Retinal pigment epithelial cell (primary cell): ENCODE data around the gene KLLN.
"Not testable (repeated sequence)": the region's sequence is repeated elsewhere in the genome, so short reads cannot be mapped to it uniquely, and the experiment has no call there.

Experiments
- DNase-seq: peaks from one replicate; pipeline ENCODE4 v3.0.0-alpha.2; 2010; ENCODE audit warnings: low read depth
- H3K4me3 ChIP-seq: 2 replicates; pipeline ENCODE4 v1.5.1; 2011; ENCODE audit warnings: mild to moderate bottlenecking, low read length, control low read depth, moderate library complexity
- CTCF ChIP-seq: conservative IDR thresholded peaks from 2 replicates; pipeline ENCODE4 v1.5.1; 2011; ENCODE audit warnings: low read depth, low read length, control low read depth, inconsistent platforms

Gene KLLN

GRCh38 chr10:87850742-87851205 is 12.6 kb downstream of the KLLN start:
- peak; percentile 78 for TF ChIP-seq CTCF
- no peak overlapping the region for H3K4me3 ChIP-seq
- DNase-seq: peak; percentile 39

- DNase-seq: no peak
- no peak for TF ChIP-seq CTCF
- no peak overlapping the region for H3K4me3 ChIP-seq
Observed at GRCh38 chr10:87849001-87849400, 14.3 kb downstream of the KLLN start.

GRCh38 chr10:87847550-87847949 is 15.8 kb downstream of the KLLN start:
- no peak for DNase-seq
- H3K4me3 ChIP-seq: no peak overlapping the region
- TF ChIP-seq CTCF: no peak

DNA sequence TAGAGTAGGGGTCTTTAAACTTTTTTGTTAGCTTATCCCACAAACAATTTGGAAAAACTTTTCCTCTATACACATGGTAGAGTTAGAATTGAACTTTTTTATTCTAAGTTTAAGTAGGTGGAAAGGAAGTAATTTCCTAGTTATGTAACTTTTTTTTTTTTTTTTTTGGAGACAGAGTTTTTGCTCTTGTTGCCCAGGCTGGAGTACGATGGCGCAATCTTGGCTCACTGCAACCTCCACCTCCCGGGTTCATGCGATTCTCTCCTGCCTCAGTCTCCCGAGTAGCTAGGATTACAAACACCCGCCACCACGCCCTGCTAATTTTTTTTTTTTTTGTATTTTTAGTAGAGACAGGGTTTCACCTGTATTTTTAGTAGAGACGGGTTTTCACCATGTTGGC is 16.6 kb downstream of the KLLN start:
- H3K4me3 ChIP-seq, DNase-seq: not testable (repeated sequence)

GRCh38 chr10:87846023-87846422 is 17.3 kb downstream of the KLLN start:
- DNase-seq: peak; percentile 92
- no peak overlapping the region for H3K4me3 ChIP-seq
- no peak for TF ChIP-seq CTCF

DNA sequence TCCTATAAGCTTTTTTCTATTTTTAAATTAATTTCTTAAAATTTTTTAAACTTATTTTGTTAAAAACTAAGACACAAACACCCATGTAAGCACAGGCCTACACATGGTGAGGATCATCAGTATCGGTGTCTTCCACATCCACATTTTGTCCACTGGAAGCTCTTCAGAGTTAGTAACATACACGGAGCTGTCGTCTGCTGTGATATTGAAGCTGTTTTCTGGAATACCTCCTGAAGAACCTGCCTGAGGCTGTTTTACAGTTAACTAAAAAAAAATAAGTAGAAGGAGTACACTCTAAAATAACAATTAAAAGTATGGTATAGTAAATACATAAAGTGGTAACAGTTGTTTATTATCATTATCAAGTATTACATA is 17.7 kb downstream of the KLLN start:
- no peak for DNase-seq
- H3K4me3 ChIP-seq: no peak overlapping the region
- TF ChIP-seq CTCF: no peak

DNA sequence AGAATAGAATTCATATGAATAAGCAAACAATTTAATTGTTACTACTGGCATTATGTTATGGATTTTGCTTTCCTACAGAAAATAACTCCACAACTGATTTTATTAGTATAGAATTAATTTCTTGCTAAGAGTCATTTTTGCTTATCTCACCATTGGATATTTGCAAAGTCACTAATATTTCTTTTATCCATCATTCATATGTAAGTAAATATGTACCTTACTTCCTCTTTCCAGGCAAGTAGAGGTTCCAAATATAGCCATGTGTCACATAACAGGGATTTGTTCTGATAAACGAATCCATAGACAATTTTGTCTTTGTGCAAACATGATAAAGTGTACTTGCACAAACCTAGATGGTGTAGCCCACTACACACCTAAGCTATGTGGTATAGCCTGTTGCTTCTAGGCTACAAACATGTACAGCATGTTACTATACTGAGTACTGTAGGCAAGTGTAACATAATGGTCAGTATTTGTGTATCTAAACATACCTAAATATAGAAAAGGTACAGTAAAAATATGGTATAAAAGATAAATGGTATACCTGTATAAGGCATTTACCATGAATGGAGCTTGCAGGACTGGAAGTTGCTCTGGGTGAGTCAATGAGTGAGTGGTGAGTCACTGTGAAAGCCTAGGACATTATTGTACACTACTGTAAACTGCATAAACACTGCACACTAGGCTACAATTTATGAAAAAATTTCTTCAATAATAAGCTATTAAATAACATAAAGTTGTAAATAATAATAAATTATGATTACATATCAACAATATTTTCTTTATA is 18.3 kb downstream of the KLLN start:
- no peak for TF ChIP-seq CTCF

More for the DNA sequence above, 18.3 kb downstream of the KLLN start:
- no peak overlapping the region for H3K4me3 ChIP-seq
- DNase-seq: no peak
